Cardiac fibroblast (primary cell): ENCODE measurements around the gene CST6.

Experiments used
- DNase-seq, 2 donors: peaks; one replicate each; pipeline versions ENCODE4 v3.0.0 to v3.0.0-alpha.2; 2010; ENCODE audit warnings: low read depth in 2 of 2
- H3K4me3 ChIP-seq, 2 donors: replicated peaks in 1 of 2; 1 replicate in 1 of 2; 2 replicates in 1 of 2; pipeline ENCODE4 v1.5.1; 2011; ENCODE audit warnings: low read depth in 2 of 2, low read length in 2 of 2, mild to moderate bottlenecking in 2 of 2, moderate library complexity in 1 of 2
- TF ChIP-seq, protein P1 (sequence below): IDR thresholded peaks from one replicate; pipeline ENCODE4 v1.5.1; 2011; ENCODE audit warnings: low read depth, mild to moderate bottlenecking, low read length, inconsistent platforms

CST6 gene

DNA sequence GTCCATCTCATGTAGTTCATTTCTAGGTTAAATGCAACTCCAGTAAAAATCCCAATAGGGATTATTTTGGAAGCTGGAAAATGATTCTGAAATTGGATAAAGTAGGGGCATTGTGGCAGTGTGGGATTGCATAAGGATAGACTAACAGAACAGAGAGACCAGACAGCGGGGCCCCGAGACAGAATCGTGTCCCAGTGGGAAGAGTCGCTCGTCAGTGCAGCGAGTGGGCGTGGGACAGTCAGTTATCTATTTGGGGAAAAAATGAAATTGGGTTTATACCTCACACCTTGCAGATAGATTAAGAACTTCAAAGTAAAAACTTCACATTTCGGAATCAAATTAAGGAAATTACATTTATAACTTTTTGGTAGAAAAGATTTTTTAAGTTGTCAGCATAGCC is 39.7 kb upstream of the CST6 start:
- DNase-seq: no peak
- TF ChIP-seq, protein P1, sequence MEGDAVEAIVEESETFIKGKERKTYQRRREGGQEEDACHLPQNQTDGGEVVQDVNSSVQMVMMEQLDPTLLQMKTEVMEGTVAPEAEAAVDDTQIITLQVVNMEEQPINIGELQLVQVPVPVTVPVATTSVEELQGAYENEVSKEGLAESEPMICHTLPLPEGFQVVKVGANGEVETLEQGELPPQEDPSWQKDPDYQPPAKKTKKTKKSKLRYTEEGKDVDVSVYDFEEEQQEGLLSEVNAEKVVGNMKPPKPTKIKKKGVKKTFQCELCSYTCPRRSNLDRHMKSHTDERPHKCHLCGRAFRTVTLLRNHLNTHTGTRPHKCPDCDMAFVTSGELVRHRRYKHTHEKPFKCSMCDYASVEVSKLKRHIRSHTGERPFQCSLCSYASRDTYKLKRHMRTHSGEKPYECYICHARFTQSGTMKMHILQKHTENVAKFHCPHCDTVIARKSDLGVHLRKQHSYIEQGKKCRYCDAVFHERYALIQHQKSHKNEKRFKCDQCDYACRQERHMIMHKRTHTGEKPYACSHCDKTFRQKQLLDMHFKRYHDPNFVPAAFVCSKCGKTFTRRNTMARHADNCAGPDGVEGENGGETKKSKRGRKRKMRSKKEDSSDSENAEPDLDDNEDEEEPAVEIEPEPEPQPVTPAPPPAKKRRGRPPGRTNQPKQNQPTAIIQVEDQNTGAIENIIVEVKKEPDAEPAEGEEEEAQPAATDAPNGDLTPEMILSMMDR: no peak
- H3K4me3 ChIP-seq: no peak overlapping the region

DNA sequence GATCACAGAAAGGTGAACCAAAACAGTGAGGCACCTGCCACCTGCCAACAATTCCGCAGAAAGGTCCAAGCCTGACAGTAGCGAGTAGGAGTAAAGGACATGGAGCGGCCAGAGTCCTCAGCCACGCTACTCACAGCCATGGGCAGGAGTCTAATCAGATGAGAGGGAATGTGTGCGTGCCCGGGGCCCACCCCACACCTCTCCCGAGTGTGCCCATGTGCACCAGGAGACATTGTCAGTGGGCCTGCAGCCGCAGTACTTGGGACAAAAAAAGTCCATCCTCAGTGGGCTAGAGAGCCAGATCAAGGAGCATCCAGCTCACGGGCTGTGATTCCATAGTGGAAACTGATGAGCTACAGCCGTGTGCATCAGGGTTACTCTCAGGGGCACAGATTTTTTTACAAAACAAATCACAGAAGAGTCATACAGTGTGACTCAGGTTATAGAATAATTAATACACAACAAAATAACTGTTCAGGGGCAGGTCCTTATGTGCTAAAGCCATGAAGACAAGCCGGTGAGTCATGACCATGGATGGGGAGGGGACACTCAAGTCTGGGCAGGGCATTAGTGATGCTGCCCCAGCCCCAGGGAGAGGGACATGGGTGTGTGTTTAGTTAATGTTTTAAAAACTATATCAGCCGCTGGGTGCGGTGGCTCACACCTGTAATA is 38.2 kb upstream of the CST6 start:
- no peak overlapping the region for H3K4me3 ChIP-seq
- TF ChIP-seq, protein P1: no peak
- peak in 1 of 2 donors; percentile 53 for DNase-seq

DNA sequence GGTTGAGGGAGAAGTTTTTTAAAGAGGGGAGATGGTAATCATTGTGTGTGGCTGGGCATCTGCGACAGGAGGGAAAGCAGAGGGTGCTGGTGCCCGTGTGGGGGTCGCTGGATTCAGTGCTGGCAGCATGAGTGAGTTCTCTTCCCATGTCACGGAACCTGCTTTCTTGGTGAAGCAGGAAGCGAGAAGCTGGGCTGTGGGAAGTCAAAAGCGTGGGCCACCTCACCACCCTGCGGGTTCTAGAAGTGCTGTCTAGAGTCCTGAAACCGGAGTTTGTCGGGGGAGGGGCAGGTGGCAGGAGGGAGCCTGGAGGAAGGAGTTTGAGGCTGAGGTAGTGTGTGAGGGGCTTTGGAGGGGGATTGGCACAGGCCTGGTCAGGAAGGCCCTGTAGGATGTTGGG is 36.0 kb upstream of the CST6 start:
- no peak for DNase-seq
- no peak overlapping the region for H3K4me3 ChIP-seq
- TF ChIP-seq, protein P1: no peak

DNA sequence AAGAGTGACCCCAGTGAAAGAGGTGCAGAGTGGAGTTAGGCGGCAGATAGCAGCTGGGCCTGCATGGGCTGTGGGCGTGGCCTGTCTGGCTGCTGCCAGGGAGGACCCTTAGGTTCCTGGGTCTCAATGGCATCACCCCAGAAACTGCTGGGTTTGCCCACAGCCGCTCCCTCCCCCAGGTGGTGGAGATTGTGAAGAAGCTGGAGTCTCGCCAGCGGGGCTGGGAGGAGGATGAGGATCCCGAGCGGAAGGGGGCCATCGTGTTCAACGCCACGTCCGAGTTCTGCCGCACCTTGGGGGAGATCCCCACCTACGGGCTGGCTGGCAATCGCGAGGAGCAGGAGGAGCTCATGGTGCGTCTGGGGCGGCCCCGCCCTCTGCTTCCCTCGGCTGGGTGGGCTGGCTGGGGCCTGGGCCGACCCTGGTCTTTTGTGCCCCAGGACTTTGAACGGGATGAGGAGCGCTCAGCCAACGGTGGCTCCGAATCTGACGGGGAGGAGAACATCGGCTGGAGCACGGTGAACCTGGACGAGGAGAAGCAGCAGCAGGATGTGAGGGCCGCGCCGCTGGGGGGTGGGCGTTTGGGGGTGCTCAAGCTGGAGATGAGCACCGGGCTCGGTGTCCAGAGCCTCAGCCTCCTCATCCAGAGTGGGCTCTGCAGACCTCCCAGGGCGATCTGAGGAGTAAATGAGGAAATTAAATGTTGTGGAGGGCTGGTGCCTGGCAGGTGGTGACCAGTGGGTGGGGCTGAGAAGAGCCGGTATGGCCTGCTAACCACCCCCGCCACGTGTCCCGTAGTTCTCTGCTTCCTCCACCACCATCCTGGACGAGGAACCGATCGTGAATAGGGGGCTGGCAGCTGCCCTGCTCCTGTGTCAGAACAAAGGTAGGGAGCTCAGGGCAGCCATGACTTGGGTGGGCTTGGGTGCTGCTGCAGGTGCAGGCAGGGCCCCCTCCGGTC is 35.3 kb upstream of the CST6 start:
- no peak for DNase-seq
- TF ChIP-seq, protein P1: no peak
- H3K4me3 ChIP-seq: no peak overlapping the region

DNA sequence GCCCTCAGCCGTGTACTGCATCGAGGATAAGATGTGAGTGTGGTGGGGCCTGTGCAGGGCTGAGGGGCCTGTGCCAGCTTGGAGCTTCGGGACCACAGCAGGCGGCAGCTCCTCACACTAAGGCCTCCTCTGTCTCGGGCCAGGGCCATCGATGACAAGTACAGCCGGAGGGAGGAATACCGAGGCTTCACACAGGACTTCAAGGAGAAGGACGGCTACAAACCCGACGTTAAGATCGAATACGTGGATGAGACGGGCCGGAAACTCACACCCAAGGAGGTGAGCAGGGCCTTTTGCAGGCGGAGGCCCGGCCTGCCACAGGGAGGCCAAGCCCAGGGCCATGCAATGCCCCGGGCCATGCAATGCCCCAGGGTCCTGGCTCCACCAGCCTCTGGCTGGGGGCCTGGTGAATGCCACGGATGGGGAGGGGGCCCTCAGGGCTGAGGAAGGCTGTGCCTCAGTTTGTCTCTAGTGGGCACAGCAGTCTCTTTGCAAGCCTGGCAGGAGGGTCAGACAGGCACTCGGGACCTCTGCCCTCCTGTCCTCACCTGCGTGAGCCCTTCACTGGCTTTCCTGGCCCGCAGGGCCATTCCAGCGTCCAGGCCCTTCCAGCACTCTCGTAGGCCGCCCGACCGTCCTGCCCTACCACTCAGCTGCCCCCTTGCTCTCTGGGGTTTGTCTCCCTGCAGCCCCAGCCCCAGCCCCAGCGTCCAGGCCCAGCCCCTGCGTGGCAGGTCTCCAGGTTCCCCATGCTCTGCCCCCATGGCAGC is 34.0 kb upstream of the CST6 start:
- no peak overlapping the region for H3K4me3 ChIP-seq
- TF ChIP-seq, protein P1: no peak

DNA sequence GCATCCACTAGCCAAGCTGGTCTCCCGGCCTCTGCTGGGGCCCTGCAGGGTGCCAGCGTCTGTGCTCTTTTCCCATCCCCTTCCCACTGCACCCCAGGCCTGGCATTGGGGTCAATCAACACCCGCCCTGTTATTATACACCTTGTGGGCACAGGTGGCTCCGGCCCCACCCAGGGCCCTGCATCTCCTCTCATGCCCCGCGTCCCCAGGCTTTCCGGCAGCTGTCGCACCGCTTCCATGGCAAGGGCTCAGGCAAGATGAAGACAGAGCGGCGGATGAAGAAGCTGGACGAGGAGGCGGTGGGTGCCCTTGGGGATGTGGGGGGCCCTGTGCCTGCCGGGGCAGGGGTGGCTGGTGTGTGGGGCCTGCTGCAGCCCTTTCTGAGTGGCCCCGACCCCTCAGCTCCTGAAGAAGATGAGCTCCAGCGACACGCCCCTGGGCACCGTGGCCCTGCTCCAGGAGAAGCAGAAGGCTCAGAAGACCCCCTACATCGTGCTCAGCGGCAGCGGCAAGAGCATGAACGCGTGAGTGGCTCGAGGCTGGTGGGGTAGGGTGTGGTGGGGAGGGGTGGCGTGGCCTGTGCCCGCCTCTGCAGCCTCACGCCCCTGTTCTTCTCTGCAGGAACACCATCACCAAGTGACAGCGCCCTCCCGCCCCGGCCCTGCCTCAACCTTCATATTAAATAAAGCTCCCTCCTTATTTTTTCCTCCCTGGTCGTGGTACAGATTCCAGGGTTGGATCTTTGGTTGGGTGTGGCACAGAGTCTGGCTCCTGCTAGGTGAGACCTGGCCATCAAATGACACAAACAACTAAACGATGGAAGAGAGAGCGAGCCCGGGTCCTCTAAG is 33.2 kb upstream of the CST6 start:
- DNase-seq: no peak
- no peak overlapping the region for H3K4me3 ChIP-seq
- TF ChIP-seq, protein P1: no peak

More for the DNA sequence above, 34.0 kb upstream of the CST6 start:
- no peak for DNase-seq
